Measurements from ENCODE around the gene EPN2. TPM values are rescaled to one million over a fixed set of nuclear protein-coding genes. Genes with fewer than 3 reads are reported as not detected.

Gene EPN2
- polyA plus RNA-seq, 3 donors: 0.93 TPM; not detected in 2

DNA sequence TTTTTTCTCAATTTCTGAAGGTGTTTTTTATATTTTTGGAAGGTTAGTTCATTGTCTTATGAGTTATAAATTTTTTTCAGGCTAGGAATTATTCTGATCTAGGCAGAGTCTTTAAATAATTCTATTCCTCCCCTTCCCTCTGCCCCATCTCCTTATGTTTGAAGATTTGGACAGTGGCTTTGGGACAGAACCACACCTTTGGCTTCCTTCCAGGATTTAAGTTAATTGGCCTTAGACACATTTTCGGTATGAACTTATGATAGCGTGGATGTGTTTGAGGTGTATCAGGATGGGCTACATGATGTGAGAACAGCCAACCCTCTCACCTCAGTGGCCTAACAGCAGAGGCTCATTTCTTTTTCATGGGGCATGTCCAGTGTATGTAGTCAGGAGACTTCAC lies 24.3 kb downstream of the EPN2 start:
- Histone ChIP-seq H3K9ac (ENCODE audit: insufficient read depth, low read length, poor library complexity, severe bottlenecking) (no peak overlapping the region), H3K4me3 (replicated peaks in 1 of 3; ENCODE audit: low read depth in 2 of 3, low read length in 3 of 3) (no peak overlapping the region), H3K36me3 (replicated peaks in 1 of 2; ENCODE audit: control insufficient read depth in 1 of 2, insufficient read depth in 2 of 2, low read length in 2 of 2) (no peaks in the 10 kb centered on the region), H4K20me1 (ENCODE audit: insufficient read depth, low read length) (no peaks in the 10 kb centered on the region), H3K9me3 (replicated peaks in 1 of 2; ENCODE audit: control insufficient read depth in 1 of 2, insufficient read depth in 1 of 2, low read length in 2 of 2) (no peaks in the 10 kb centered on the region), H3K4me1 (ENCODE audit: control insufficient read depth in 1 of 2, insufficient read depth in 2 of 2, low read length in 2 of 2) (no peaks in the 10 kb centered on the region), H3K27me3 (ENCODE audit: control insufficient read depth in 2 of 2, insufficient read depth in 2 of 2, low read length in 2 of 2) (peaks cover 6 to 30% of the 10 kb centered on the region in 2 donors), H3K79me2 (ENCODE audit: insufficient read depth, low read length) (no peaks in the 10 kb centered on the region), H3K4me2 (replicated peaks; ENCODE audit: extremely low read depth, low read length, poor library complexity, severe bottlenecking) (no peak overlapping the region), H2AFZ (ENCODE audit: insufficient read depth, low read depth, low read length, poor library complexity, severe bottlenecking) (no peak overlapping the region), H3K27ac (ENCODE audit: low read depth in 1 of 2, low read length in 2 of 2) (no peak overlapping the region)
- Mint-ChIP-seq H3K4me3 (peak overlapping the region in 1 of 2 donors; percentile 44), H3K4me1 (no peaks in the 10 kb centered on the region), H3K36me3 (no peaks in the 10 kb centered on the region), H3K27ac (no peak overlapping the region), H3K9me3 (peaks cover 0 to 2% (median 0%) of the 10 kb centered on the region in 7 donors), H3K27me3 (ENCODE audit: low read depth in 3 of 3) (peaks cover 46 to 55% (median 49%) of the 10 kb centered on the region in 3 donors)
- 100% methylated on average over 1 of the region's 2 CpGs for WGBS (ENCODE audit: insufficient coverage)
- TF ChIP-seq, protein P1, sequence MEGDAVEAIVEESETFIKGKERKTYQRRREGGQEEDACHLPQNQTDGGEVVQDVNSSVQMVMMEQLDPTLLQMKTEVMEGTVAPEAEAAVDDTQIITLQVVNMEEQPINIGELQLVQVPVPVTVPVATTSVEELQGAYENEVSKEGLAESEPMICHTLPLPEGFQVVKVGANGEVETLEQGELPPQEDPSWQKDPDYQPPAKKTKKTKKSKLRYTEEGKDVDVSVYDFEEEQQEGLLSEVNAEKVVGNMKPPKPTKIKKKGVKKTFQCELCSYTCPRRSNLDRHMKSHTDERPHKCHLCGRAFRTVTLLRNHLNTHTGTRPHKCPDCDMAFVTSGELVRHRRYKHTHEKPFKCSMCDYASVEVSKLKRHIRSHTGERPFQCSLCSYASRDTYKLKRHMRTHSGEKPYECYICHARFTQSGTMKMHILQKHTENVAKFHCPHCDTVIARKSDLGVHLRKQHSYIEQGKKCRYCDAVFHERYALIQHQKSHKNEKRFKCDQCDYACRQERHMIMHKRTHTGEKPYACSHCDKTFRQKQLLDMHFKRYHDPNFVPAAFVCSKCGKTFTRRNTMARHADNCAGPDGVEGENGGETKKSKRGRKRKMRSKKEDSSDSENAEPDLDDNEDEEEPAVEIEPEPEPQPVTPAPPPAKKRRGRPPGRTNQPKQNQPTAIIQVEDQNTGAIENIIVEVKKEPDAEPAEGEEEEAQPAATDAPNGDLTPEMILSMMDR (IDR thresholded peaks at IDR 0.05): peak; percentile 28
- no peak for DNase-seq
- intact Hi-C loops (cut with micrococcal nuclease): no loop called here

DNA sequence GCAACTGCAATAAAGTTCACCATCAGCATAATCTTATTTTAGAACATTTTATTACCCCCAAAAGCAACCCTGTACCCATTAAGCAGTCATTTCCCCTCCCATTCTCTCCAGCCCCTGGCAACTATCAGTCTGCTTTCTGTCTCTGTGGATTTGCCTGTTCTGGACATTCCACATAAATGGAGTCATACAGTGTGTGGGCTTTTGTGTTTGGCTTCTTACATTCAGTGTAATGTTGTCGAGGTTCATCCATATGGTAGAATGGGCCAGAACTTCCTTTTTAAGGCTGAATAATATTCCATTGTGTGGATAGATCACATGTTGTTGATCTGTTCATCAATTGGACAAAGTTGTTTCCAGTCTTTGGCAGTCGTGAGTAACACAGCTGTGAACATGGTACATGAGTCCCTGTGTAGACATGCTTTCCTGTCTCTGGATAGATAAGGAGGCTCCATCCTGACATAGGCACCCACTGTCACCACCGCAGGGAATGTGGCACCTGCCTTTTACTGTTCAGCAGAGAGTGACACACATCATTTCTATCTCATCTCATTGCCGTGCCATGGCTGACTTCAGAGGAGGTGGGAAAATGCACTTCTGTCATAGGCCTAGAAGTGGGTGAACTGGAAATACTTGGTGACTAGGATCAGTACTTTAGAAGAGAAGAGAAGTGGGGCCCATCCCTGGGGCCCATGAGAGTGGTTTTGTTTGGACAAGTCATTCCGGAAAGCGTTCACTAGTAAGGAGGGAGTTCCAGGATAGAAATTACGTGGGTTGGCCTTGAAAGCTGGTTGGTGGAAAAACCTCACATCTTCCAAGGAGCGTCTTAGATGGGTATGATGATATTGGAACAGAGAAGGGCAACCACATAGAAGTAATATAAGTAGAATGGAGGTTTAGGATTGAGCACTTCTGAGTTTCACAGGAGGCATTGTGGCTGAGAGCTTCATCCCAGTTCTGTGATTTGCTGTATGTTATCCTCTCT lies 25.8 kb downstream of the EPN2 start:
- H3K27ac ChIP-seq (ENCODE audit: low read depth in 1 of 2, low read length in 2 of 2): no peak overlapping the region
- Mint-ChIP-seq H3K27me3 (ENCODE audit: low read depth in 3 of 3) (peaks cover 38 to 47% (median 47%) of the 10 kb centered on the region in 3 donors), H3K36me3 (no peaks in the 10 kb centered on the region), H3K4me1 (no peaks in the 10 kb centered on the region), H3K4me3 (no peak overlapping the region), H3K27ac (no peak overlapping the region), H3K9me3 (peaks cover 0 to 2% (median 0%) of the 10 kb centered on the region in 7 donors)
- intact Hi-C loops (cut with micrococcal nuclease): no loop called here
- TF ChIP-seq, protein P1 (IDR thresholded peaks at IDR 0.05): no peak
- no peaks in the 10 kb centered on the region for H3K36me3 ChIP-seq (replicated peaks in 1 of 2; ENCODE audit: control insufficient read depth in 1 of 2, insufficient read depth in 2 of 2, low read length in 2 of 2)
- no peak overlapping the region for H2AFZ ChIP-seq (ENCODE audit: insufficient read depth, low read depth, low read length, poor library complexity, severe bottlenecking)
- 83% methylated on average over 2 of the region's 8 CpGs for WGBS (ENCODE audit: insufficient coverage)
- H3K4me3 ChIP-seq (replicated peaks in 1 of 3; ENCODE audit: low read depth in 2 of 3, low read length in 3 of 3): no peak overlapping the region
- H3K9me3 ChIP-seq (replicated peaks in 1 of 2; ENCODE audit: control insufficient read depth in 1 of 2, insufficient read depth in 1 of 2, low read length in 2 of 2): no peaks in the 10 kb centered on the region
- H3K4me1 ChIP-seq (ENCODE audit: control insufficient read depth in 1 of 2, insufficient read depth in 2 of 2, low read length in 2 of 2): no peaks in the 10 kb centered on the region
- no peak overlapping the region for H3K4me2 ChIP-seq (replicated peaks; ENCODE audit: extremely low read depth, low read length, poor library complexity, severe bottlenecking)
- peaks cover 4 to 24% of the 10 kb centered on the region in 2 donors for H3K27me3 ChIP-seq (ENCODE audit: control insufficient read depth in 2 of 2, insufficient read depth in 2 of 2, low read length in 2 of 2)
- DNase-seq: no peak
- H4K20me1 ChIP-seq (ENCODE audit: insufficient read depth, low read length): no peaks in the 10 kb centered on the region
- H3K9ac ChIP-seq (ENCODE audit: insufficient read depth, low read length, poor library complexity, severe bottlenecking): no peak overlapping the region
- no peaks in the 10 kb centered on the region for H3K79me2 ChIP-seq (ENCODE audit: insufficient read depth, low read length)

Measured in CD14-positive monocyte (primary cell).